Parathyroid adenoma (tissue), 2 donors: ENCODE data around the gene PHC1.

Experiments
- H2AFZ ChIP-seq: fragments of 300-600 bp; sonication (generic); one replicate; pipeline ENCODE4 v1.7.0; 2017; ENCODE audit warnings: antibody characterized with exemption, mild to moderate bottlenecking
- H3K27ac ChIP-seq: fragments of 300-600 bp; sonication (generic); one replicate; pipeline ENCODE4 v1.7.0; 2017
- H3K27me3 ChIP-seq: fragments of 300-600 bp; sonication (generic); one replicate; pipeline ENCODE4 v1.7.0; 2017; ENCODE audit warnings: low read length; ENCODE audit not compliant: control insufficient read depth, insufficient read depth
- H3K36me3 ChIP-seq: fragments of 300-600 bp; sonication (generic); one replicate; pipeline ENCODE4 v1.7.0; 2017; ENCODE audit warnings: low read length; ENCODE audit not compliant: control insufficient read depth, insufficient read depth
- H3K4me1 ChIP-seq: fragments of 300-600 bp; sonication (generic); one replicate; pipeline ENCODE4 v1.7.0; 2017; ENCODE audit warnings: control low read depth
- H3K4me2 ChIP-seq: fragments of 300-600 bp; sonication (generic); one replicate; pipeline ENCODE4 v1.7.0; 2017; ENCODE audit warnings: low read length
- H3K4me3 ChIP-seq: fragments of 300-600 bp; sonication (generic); one replicate; pipeline ENCODE4 v1.7.0; 2017; ENCODE audit warnings: low read depth, low read length
- H3K79me2 ChIP-seq: fragments of 300-600 bp; sonication (generic); one replicate; pipeline ENCODE4 v1.7.0; 2017; ENCODE audit warnings: control low read depth
- H3K9ac ChIP-seq: fragments of 300-600 bp; sonication (generic); one replicate; pipeline ENCODE4 v1.7.0; 2017; ENCODE audit warnings: mild to moderate bottlenecking
- H3K9me3 ChIP-seq: fragments of 300-600 bp; sonication (generic); one replicate; pipeline ENCODE4 v1.7.0; 2017; ENCODE audit warnings: low read length; ENCODE audit not compliant: control insufficient read depth
- CTCF ChIP-seq: fragments of 300-600 bp; sonication (generic); IDR thresholded peaks from one replicate; pipeline ENCODE4 v1.7.0; 2017; ENCODE audit warnings: antibody characterized with exemption, mild to moderate bottlenecking
- donor health status: primary hyperparathyroidism.

Gene PHC1

DNA sequence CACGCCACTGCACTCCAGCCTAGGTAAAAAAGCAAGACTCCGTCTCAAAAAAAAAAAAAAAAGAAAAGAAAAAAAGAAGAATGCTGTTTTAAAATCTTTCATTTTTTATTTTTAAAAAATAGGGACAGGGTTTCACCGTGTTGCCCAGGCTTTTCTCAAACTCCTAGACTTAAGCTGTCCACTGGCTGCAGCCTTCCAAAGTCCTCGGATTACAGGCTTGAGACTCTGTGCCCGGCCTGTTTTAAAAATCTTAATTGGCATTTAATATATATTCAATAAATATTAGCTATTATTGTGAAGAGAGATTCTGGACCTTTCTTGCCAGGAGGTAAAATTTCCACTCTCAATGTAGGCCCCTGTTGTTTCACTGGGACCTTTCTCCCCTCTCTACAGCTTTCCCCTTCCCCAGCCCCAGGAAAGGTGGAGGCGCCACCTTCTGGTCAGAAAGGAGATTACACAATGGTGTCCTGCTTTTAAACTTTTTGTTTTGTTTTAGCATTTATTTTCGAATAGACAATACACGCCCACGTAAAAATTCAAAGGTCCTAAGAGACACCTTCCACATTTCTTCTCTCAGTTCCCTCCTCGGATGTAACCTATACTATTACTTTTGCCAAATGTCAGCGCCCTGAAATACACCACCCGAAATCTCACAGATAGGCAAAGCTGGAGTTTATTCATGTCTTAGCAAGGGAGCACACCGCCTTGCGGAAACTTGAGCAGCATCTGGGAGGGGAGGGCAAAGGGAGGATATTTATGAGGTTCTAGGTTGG is 23.8 kb upstream of the PHC1 start:
- Histone ChIP-seq H3K27me3 (no peaks in the 10 kb centered on the region), H3K4me3 (peak overlapping the region; percentile 77), H2AFZ (peak overlapping the region; percentile 77), H3K79me2 (no peaks in the 10 kb centered on the region), H3K4me2 (peak overlapping the region; percentile 95), H3K9ac (no peak overlapping the region), H3K27ac (no peak overlapping the region), H3K4me1 (no peaks in the 10 kb centered on the region), H3K9me3 (no peaks in the 10 kb centered on the region), H3K36me3 (no peaks in the 10 kb centered on the region)
- TF ChIP-seq CTCF = peak; percentile 96

DNA sequence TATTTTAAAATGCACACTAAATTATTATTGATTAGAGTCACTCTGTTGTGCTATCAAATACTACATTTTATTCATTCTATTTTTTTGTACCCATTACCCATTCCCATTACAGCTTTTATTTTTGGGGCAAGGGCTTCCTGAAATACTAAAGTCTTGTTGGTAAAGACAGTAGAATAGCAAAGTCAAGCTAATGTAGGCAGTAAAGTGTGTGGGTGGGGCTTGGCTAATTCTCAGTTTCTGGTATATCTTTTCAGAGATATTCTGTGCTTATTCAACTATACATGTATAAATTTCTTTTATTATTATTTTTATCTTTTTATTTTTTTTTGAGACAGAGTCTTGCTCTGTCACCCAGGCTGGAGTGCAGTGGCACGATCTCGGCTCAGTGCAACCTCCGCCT is 22.3 kb upstream of the PHC1 start:
- Histone ChIP-seq H3K4me1 (no peaks in the 10 kb centered on the region), H3K27me3 (no peaks in the 10 kb centered on the region), H3K9ac (no peak overlapping the region), H3K27ac (no peak overlapping the region), H3K79me2 (no peaks in the 10 kb centered on the region), H3K9me3 (no peaks in the 10 kb centered on the region), H3K4me3 (no peak overlapping the region), H3K36me3 (no peaks in the 10 kb centered on the region), H3K4me2 (no peak overlapping the region), H2AFZ (no peak overlapping the region)
- TF ChIP-seq CTCF = no peak

GRCh38 chr12:8894378-8894777 is 19.9 kb upstream of the PHC1 start:
- H3K4me1 ChIP-seq = no peaks in the 10 kb centered on the region
- no peaks in the 10 kb centered on the region for H3K27me3 ChIP-seq
- TF ChIP-seq CTCF = no peak
- no peak overlapping the region for H3K4me3 ChIP-seq
- H3K9ac ChIP-seq = no peak overlapping the region
- no peak overlapping the region for H3K4me2 ChIP-seq
- no peaks in the 10 kb centered on the region for H3K36me3 ChIP-seq
- H3K27ac ChIP-seq = no peak overlapping the region
- H2AFZ ChIP-seq = no peak overlapping the region
- H3K79me2 ChIP-seq = no peaks in the 10 kb centered on the region
- H3K9me3 ChIP-seq = no peaks in the 10 kb centered on the region

GRCh38 chr12:8894986-8895385 is 19.3 kb upstream of the PHC1 start:
- Histone ChIP-seq H2AFZ (no peak overlapping the region), H3K9me3 (no peaks in the 10 kb centered on the region), H3K4me2 (no peak overlapping the region), H3K4me1 (no peaks in the 10 kb centered on the region), H3K4me3 (no peak overlapping the region), H3K27me3 (no peaks in the 10 kb centered on the region), H3K9ac (no peak overlapping the region), H3K79me2 (no peaks in the 10 kb centered on the region), H3K27ac (no peak overlapping the region), H3K36me3 (no peaks in the 10 kb centered on the region)
- no peak for TF ChIP-seq CTCF

DNA sequence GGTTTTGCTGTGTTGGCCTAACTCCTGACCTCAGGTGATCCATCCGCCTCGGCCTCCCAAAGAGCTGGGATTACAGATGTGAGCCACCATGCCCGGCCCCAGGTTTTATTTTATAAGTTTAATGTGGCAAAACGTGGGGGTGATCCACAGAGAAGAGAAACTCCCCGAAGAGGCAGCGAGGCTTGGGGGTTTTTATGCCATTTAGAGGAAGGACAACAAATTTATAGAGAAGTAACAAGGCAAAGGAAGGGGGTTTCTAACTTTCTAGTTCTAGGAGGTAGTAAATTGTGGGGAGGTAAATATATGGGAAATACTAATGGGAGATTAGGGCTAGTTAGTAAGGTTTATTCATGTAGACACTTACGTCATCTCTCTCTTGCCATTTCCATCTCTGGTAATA is 17.2 kb upstream of the PHC1 start:
- H2AFZ ChIP-seq = no peak overlapping the region
- H3K4me2 ChIP-seq = no peak overlapping the region
- no peaks in the 10 kb centered on the region for H3K9me3 ChIP-seq
- H3K79me2 ChIP-seq = no peaks in the 10 kb centered on the region
- no peaks in the 10 kb centered on the region for H3K27me3 ChIP-seq
- TF ChIP-seq CTCF = no peak
- no peak overlapping the region for H3K9ac ChIP-seq
- H3K36me3 ChIP-seq = no peaks in the 10 kb centered on the region
- H3K27ac ChIP-seq = no peak overlapping the region
- no peaks in the 10 kb centered on the region for H3K4me1 ChIP-seq
- H3K4me3 ChIP-seq = no peak overlapping the region
